Neuron (in vitro differentiated cells): ENCODE measurements around the gene LEUTX.
A peak's percentile ranks its signal among the peaks of the same experiment; 100 is the strongest.

ENCODE experiments used
- H2AFZ ChIP-seq: one replicate; pipeline ENCODE4 v1.6.1; 2013; ENCODE audit warnings: low read depth, mild to moderate bottlenecking, inconsistent platforms, low read length, moderate library complexity
- H3K27me3 ChIP-seq: one replicate; pipeline ENCODE4 v1.6.1; 2013; ENCODE audit warnings: low read length; ENCODE audit not compliant: insufficient read depth
- H3K36me3 ChIP-seq: one replicate; pipeline ENCODE4 v1.6.1; 2013; ENCODE audit warnings: low read length; ENCODE audit not compliant: insufficient read depth
- H3K4me1 ChIP-seq: one replicate; pipeline ENCODE4 v1.6.1; 2013; ENCODE audit warnings: low read length; ENCODE audit not compliant: insufficient read depth
- H3K4me3 ChIP-seq: 2 replicates; pipeline ENCODE4 v1.5.1; 2013; ENCODE audit warnings: mild to moderate bottlenecking, low read length, moderate library complexity
- H3K9me3 ChIP-seq: one replicate; pipeline ENCODE4 v1.6.1; 2013; ENCODE audit warnings: low read length

The LEUTX gene

DNA sequence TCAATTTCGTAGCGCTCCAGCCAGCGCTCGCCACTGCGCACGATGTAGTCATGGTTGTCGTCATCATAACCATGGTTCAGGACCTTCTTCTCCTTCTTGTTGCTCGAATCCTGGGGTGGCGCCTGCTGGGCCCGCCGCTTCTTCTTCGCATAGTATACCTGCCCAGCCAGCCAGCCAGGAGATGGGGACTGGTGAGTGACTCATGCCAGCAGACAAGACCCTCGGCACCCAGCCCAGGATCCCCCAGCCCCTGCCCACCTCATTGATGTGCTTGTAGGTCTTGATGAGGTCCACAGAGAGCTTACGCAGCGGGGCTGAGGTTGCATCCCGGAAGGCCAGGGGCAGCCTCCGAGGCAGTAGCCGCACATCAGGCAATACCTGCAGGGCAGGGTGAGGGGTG is 51.8 kb downstream of the LEUTX start:
- H3K4me3 ChIP-seq = no peak overlapping the region
- H3K9me3 ChIP-seq = no peaks in the 10 kb centered on the region
- peaks cover 70% of the 10 kb centered on the region for H3K36me3 ChIP-seq
- no peaks in the 10 kb centered on the region for H3K27me3 ChIP-seq
- H2AFZ ChIP-seq = no peak overlapping the region
- H3K4me1 ChIP-seq = peaks cover 28% of the 10 kb centered on the region

DNA sequence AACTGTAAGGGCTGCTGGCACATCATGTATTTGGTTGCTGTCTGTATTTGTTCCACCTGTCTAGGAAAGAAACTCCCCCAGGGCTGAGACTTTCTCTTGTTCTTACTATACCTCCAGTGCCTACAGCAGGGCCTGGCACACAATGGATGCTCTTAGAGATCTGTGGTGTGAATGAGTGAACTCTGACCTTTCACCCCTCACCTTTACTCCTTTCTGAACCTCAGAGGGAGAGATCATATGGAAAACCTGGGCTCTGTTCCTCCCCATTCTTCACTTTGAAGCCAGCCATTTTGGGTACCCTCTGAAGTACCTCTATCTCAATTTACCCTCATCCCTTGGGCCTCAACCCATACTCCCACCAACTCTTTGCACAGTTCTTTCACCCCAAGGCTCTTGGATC is 52.2 kb downstream of the LEUTX start:
- Histone ChIP-seq H3K27me3 (no peaks in the 10 kb centered on the region), H3K4me3 (no peak overlapping the region), H3K9me3 (no peaks in the 10 kb centered on the region), H3K4me1 (peaks cover 25% of the 10 kb centered on the region), H3K36me3 (peaks cover 70% of the 10 kb centered on the region), H2AFZ (no peak overlapping the region)

DNA sequence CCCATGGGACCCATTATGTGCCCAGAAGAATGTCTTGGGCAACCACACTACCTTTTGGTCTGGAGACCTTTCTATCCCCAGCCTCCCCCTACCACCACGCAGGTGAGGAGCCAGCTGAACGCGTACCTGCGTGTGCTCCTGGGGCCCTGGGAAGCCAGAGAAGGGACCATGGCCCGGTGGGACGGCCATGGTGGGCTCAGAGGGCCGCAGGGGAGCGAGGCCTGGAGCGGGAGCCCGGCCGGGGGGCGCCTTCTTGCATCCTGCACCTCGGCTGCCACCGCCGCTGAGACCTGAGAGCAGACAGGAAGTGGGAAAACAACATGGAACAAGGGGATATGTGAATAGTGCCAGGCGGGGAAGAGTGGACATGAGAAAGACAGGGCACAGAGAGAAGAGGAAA is 53.0 kb downstream of the LEUTX start:
- Histone ChIP-seq H2AFZ (no peak overlapping the region), H3K36me3 (peaks cover 70% of the 10 kb centered on the region)

DNA sequence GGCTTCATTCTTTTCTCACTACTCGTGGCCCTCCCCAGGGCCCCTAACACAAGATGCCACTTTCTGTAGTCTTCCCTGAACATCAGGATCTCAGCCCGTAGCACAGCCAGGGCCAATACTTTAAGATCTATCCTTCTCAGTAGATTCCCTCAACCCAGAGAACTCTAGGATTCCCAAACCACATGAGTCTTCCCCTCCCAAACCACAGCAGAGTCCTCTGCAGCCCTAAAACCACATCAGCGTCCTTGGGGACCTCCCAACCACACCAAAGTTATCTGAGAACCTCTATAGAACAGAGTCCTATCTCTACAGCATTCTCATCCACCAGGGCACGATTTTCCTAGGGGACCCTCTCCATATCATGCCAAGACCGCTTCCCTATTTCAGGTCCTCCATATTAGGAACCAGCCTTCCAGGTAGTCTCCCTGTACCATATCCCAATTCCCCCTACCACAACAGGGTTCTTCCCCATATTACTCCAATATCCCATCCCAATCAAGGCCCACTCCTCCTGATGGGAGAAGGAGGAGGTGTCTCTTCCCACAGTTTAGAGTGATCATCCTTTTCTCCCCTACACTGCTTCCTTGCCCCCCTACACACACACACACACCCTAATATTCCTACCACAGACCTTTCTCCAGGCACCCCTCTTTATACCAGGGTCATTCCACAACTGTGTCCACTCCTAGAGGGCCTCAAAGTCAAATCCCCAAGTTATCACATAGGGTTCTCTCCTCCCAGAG is 53.9 kb downstream of the LEUTX start:
- no peak overlapping the region for H2AFZ ChIP-seq
- H3K36me3 ChIP-seq = peaks cover 72% of the 10 kb centered on the region

More for the DNA sequence above, 53.0 kb downstream of the LEUTX start:
- Histone ChIP-seq H3K27me3 (no peaks in the 10 kb centered on the region), H3K4me1 (peaks cover 25% of the 10 kb centered on the region), H3K9me3 (no peaks in the 10 kb centered on the region), H3K4me3 (peak overlapping the region; percentile 66)

DNA sequence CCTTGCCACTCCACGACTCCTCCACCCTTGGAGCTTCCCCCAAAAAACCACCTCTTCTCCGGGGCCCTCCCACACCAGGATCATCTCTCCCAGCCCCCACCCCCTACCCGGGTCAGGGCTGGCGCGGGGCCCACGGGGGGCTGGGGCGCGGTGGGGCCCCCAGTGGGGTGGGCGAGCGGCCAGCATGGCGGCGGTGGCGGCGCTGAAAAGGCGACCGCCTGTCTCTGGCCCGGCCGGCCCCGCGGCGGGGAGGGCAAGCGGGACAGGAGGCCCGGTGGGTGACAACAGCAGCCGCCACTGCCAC is 54.5 kb downstream of the LEUTX start:
- Histone ChIP-seq H3K9me3 (no peaks in the 10 kb centered on the region), H3K27me3 (no peaks in the 10 kb centered on the region), H3K4me3 (peak overlapping the region; percentile 66), H3K36me3 (peaks cover 72% of the 10 kb centered on the region), H3K4me1 (peaks cover 25% of the 10 kb centered on the region), H2AFZ (no peak overlapping the region)

More for the DNA sequence above, 53.9 kb downstream of the LEUTX start:
- Histone ChIP-seq H3K27me3 (no peaks in the 10 kb centered on the region), H3K4me1 (peaks cover 25% of the 10 kb centered on the region), H3K9me3 (no peaks in the 10 kb centered on the region), H3K4me3 (peak overlapping the region; percentile 66)

DNA sequence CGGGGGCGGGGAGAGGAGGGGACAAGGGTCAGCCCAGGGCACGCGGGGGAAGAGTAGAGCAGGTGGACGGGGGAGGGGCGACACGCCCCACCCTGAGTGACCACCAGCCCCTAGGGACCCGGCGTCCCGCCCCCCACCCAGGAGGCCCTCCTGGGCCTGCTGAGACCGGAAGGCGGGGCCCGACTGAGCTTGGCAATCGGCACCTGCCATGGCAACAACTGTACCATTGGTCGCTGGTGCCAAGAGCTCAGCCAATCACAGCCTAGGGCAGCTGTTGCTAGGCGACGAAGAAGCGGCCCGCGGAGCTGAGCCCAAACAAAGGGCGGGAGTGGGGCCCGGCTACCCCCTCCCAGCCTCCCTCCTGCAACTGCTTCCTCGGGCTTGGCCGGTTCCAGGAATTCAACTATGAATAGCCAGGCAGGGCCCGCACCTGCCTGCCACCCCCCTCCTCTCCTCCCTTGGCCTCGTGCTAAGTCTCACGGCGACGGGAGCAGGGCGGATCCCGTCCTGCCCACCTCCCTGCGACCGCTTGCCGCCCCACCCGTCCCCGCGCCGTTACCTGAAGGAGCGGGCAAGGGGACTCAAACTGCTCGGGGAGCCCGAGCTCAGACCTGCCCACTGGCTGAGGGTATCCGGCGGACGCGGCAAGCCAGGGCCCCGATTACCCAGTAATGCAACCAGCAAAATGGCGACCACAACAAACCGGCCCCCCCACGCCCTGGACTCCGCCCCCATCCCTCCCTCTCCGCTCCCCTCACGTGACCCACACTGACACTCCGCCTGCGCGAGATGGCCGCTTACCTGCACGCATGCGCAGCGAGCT is 55.0 kb downstream of the LEUTX start, which contains the start of gene DYRK1B:
Gene DYRK1B (minus strand): TSS at position 699 of the 823 bp plus-strand sequence. CDS start 2,295 bp downstream, outside the sequence.
- H3K4me1 ChIP-seq = peaks cover 25% of the 10 kb centered on the region
- no peaks in the 10 kb centered on the region for H3K9me3 ChIP-seq
- H3K36me3 ChIP-seq = peaks cover 68% of the 10 kb centered on the region

DNA sequence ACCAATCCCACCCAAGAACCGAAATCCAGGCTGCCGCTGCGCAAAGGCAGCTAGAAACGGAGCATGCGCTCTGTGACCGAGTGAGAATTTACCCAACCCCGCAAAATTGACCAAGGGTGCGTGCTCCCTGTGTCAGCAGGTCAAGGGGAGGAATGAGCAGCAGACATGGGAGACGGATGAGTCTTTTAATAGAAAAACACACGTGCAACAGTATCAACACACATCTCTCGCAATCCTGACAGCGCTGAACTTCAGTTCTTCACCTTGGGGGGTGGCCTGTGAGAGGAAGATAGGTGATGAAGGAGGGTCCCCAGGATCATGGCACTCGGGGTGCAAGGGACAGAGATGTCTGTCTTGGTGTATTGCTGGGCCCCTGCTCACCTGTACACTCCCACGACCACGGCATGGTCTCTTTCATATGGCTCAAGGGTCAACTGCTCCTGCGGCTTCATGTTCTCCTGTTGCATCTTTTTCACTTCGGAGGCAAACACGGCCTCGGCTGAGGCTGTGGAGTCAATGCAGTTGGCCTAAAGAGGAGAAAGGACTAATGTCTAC is 55.7 kb downstream of the LEUTX start:
- Histone ChIP-seq H3K9me3 (no peaks in the 10 kb centered on the region), H3K4me1 (peaks cover 25% of the 10 kb centered on the region), H3K27me3 (no peaks in the 10 kb centered on the region), H3K36me3 (peaks cover 71% of the 10 kb centered on the region), H3K4me3 (peak overlapping the region; percentile 66), H2AFZ (no peak overlapping the region)

More for the DNA sequence above, 55.0 kb downstream of the LEUTX start, which contains the start of gene DYRK1B:
- Histone ChIP-seq H3K27me3 (no peaks in the 10 kb centered on the region), H2AFZ (no peak within 1 kb of the TSS), H3K4me3 (peak within 1 kb of the TSS; percentile 66)
